Hepatocyte (in vitro differentiated cells): Measurements from ENCODE around the gene SSTR3.

Source experiments
- CTCF ChIP-seq: fragments of 200-600 bp; sonication (generic); IDR thresholded peaks from 2 replicates; pipeline ENCODE4 v1.5.1; 2016; ENCODE audit warnings: antibody characterized with exemption, mild to moderate bottlenecking; ENCODE audit not compliant: poor library complexity
- EZH2 ChIP-seq: fragments of 200-600 bp; sonication (generic); IDR thresholded peaks from 2 replicates; pipeline ENCODE4 v1.6.1; 2016; ENCODE audit warnings: antibody characterized with exemption, mild to moderate bottlenecking, borderline replicate concordance
- EZH2phosphoT487 ChIP-seq: fragments of 200-600 bp; sonication (generic); IDR thresholded peaks from one replicate; pipeline ENCODE4 v1.6.1; 2018; ENCODE audit warnings: antibody characterized with exemption, mild to moderate bottlenecking, low read depth, moderate library complexity; ENCODE audit not compliant: unreplicated experiment, severe bottlenecking

- TF ChIP-seq CTCF (no peak), EZH2 (no peak), EZH2phosphoT487 (no peak)
These were observed 10.2 kb upstream of the SSTR3 start for GRCh38 chr22:37222440-37222971.
